GM10847 (cell line): ENCODE data around the gene RNF126.

Experiments
- POLR2A ChIP-seq: IDR thresholded peaks from 2 replicates; pipeline ENCODE4 v1.6.1; 2011; ENCODE audit not compliant: insufficient read length; ENCODE audit errors: extremely low read depth

The RNF126 gene

GRCh38 chr19:662962-663681 lies at the start of gene RNF126:
TSS of gene RNF126 (minus strand) at chr19:663214. CDS start at chr19:663121, 93 bp downstream.
- TF ChIP-seq POLR2A: peak; percentile 81

GRCh38 chr19:711254-711653 lies 48.2 kb upstream of the RNF126 start:
- TF ChIP-seq POLR2A: no peak

- no peak for TF ChIP-seq POLR2A
These were observed 47.8 kb upstream of the RNF126 start for GRCh38 chr19:710767-711166.

GRCh38 chr19:709965-710571 lies 47.1 kb upstream of the RNF126 start:
- no peak for TF ChIP-seq POLR2A

- no peak for TF ChIP-seq POLR2A
These were observed 46.4 kb upstream of the RNF126 start for GRCh38 chr19:709196-709964.

GRCh38 chr19:708154-709143 lies 45.4 kb upstream of the RNF126 start, which contains the start of gene PALM:
TSS of gene PALM (plus strand) at chr19:708935. CDS start at chr19:709147, 212 bp downstream.
- TF ChIP-seq POLR2A: no peak

- no peak for TF ChIP-seq POLR2A
These were observed 41.4 kb upstream of the RNF126 start for GRCh38 chr19:704447-704741.

GRCh38 chr19:703651-704446 lies 40.8 kb upstream of the RNF126 start:
- TF ChIP-seq POLR2A: no peak

- no peak for TF ChIP-seq POLR2A
These were observed 40.3 kb upstream of the RNF126 start for GRCh38 chr19:703329-703650.

- no peak for TF ChIP-seq POLR2A
These were observed 32.4 kb upstream of the RNF126 start, which contains the start of gene PRSS57 for GRCh38 chr19:695352-695949. TSS of gene PRSS57 (minus strand) at chr19:695452. CDS start at chr19:695430, 22 bp downstream.

GRCh38 chr19:694481-695351 lies 31.7 kb upstream of the RNF126 start:
- no peak for TF ChIP-seq POLR2A

- no peak for TF ChIP-seq POLR2A
These were observed 27.2 kb upstream of the RNF126 start for GRCh38 chr19:690203-690602.

- no peak for TF ChIP-seq POLR2A
These were observed 26.0 kb upstream of the RNF126 start for GRCh38 chr19:688992-689391.
